Fibroblast of lung (primary cell): ENCODE results near the gene NPR1.

ENCODE experiments used
- EZH2 ChIP-seq: IDR thresholded peaks from 2 replicates; pipeline ENCODE4 v1.5.1; 2012; ENCODE audit warnings: low read length, control low read depth, mild to moderate bottlenecking; ENCODE audit errors: missing control alignments
- TF ChIP-seq, protein P1 (sequence below), 2 donors: IDR thresholded peaks in 1 of 2; conservative IDR thresholded peaks in 1 of 2; 1 replicate in 1 of 2; 2 replicates in 1 of 2; pipeline ENCODE4 v1.5.1; 2011 to 2012; ENCODE audit warnings: low read length in 2 of 2, control low read depth in 1 of 2, inconsistent platforms in 1 of 2, low read depth in 1 of 2, mild to moderate bottlenecking in 1 of 2

DNA sequence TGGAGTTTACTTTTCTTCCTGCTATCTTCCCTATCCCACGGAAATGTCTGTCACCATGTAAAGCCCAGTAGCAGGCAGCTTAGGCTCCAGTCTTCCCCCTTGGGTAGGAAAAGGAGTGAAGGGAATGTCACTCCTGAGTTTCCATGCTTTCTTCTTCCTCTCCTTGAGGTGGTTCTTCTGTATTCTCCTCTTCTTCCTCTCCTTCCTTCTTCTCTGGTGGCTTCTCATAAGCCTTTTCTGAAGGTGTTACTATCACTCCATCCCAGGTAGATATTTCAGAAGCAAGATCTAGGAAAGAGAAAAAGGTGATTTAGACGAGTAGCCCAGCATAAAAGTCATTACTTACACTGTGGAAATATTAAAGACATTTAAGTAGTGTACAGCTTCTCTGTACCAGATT, 16.2 kb upstream of the NPR1 start:
- TF ChIP-seq, protein P1, sequence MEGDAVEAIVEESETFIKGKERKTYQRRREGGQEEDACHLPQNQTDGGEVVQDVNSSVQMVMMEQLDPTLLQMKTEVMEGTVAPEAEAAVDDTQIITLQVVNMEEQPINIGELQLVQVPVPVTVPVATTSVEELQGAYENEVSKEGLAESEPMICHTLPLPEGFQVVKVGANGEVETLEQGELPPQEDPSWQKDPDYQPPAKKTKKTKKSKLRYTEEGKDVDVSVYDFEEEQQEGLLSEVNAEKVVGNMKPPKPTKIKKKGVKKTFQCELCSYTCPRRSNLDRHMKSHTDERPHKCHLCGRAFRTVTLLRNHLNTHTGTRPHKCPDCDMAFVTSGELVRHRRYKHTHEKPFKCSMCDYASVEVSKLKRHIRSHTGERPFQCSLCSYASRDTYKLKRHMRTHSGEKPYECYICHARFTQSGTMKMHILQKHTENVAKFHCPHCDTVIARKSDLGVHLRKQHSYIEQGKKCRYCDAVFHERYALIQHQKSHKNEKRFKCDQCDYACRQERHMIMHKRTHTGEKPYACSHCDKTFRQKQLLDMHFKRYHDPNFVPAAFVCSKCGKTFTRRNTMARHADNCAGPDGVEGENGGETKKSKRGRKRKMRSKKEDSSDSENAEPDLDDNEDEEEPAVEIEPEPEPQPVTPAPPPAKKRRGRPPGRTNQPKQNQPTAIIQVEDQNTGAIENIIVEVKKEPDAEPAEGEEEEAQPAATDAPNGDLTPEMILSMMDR (conservative IDR thresholded peaks at IDR 0.05 in 1 of 2, IDR thresholded peaks at IDR 0.05 in 1 of 2; ENCODE audit: low read depth in 1 of 2, low read length in 2 of 2): no peak
- TF ChIP-seq EZH2: no peak
